Stimulated activated CD8-positive, alpha-beta memory T cell treated with anti-CD3 and anti-CD28 coated beads, Interleukin-12 subunit alpha, Interleukin-12 subunit beta, amount 100 ng/mL, for 1 hour (primary cell): ENCODE measurements around the gene PEAK3.
A peak's percentile ranks its signal among the peaks of the same experiment; 100 is the strongest.

Experiments used
- DNase-seq: peaks from one replicate; pipeline ENCODE4 v3.0.0-alpha.2; 2020; ENCODE audit warnings: low read depth

The PEAK3 gene, protein sequence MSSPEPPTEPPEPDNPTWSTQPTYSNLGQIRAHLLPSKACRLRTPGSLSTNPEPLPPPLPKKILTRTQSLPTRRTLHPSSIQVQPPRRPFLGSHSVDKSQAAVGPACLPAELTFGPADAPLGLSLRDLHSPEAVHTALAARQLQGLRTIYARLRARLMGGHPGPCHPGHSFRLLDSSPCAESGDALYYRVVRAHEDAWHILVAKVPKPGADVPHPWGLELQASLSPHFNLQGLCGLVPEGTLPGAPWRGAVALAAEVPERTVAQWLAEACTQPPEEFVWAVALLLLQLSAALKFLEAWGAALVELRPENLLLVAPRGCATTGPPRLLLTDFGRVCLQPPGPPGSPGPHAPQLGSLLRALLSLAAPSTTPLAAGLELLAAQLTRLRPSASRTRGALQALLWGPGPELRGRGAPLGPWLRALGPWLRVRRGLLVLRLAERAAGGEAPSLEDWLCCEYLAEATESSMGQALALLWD

GRCh38 chr19:2282062-2282861 is at the start of gene PEAK3:
Gene PEAK3 (minus strand): TSS chr19:2282175. CDS start chr19:2280931, 1,244 bp downstream.
- DNase-seq: no peak

DNA sequence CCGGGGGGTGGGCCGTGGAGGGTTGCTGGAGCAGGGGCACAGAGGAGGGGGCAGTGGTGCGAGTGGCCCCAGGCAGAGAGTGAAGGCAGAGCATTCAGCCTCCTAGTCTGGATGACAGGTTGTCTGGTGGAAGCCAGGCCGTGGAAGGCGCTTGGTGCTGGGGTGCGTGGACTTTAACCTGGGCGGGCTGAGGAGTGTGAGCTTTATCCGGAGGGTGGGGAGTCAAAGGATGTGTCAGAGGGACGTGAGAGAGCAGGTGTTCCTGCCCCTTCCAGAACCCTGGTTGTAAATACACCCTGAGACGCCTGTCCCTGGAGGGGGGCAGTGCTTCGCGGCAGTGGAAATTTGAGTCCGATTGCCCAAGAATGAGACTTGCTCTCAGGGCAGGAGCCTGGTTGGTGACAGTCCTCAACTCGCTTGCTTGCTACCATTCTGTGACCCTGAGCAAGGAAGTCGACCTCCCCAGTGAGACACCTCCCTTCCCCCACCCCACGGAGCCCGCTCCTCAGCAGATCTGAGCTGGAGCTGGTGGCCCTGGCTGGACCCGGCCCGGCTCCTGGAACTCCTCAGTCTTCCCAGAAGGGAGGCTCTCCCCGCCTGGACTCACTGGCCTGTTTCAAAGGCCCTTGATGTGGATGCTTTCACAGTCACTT is 48.8 kb upstream of the PEAK3 start:
- DNase-seq: no peak

DNA sequence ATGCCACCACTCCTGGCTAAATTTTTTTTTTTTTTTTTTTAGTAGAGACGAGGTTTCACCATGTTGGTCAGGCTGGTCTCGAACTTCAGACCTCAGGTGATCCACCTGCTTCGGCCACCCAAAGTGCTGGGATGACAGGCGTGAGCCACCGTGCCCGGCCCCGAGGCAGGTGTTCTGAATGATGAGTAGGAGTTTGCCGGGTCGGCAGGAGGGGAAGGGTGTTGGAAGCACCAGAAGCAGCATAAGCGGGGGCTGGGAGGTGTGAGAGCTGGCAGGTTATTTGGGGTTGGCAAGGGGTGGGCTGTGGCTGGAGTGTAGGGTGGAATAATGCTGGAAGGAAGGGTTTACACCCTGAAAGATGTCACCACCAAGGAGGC is 48.3 kb upstream of the PEAK3 start:
- DNase-seq: no peak

DNA sequence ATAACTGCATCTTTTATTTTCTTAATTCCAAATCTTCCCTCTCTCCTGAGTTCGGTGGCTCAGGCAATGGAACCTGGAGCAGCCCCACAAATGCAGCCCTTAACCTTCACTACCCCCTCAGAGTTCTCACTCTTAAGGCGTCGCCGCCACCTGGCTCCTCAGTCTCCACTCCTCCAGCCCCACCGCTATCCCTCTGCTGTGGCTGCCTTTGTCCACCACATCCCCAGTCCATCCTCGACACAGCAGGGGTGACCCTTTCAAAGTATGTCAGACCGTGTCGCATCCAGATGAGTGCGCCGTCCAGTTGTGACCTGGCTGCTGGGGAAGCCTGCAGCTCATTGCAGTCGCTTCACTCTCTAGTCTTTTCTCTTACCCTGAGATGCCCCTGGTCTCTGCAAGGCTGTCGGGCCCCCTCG is 47.5 kb upstream of the PEAK3 start:
- no peak for DNase-seq

GRCh38 chr19:2329149-2329478 is 47.1 kb upstream of the PEAK3 start:
- DNase-seq: no peak

GRCh38 chr19:2328401-2329148 is 46.6 kb upstream of the PEAK3 start, which contains the start of the genes LSM7 and SPPL2B:
Gene LSM7 (minus strand): TSS chr19:2328586. CDS start chr19:2328566, 20 bp downstream.
Gene SPPL2B (plus strand): TSS chr19:2328684. CDS start chr19:2328710, 26 bp downstream.
- DNase-seq: peak; percentile 90

- no peak for DNase-seq
Observed at GRCh38 chr19:2327773-2328400, 45.9 kb upstream of the PEAK3 start.

DNA sequence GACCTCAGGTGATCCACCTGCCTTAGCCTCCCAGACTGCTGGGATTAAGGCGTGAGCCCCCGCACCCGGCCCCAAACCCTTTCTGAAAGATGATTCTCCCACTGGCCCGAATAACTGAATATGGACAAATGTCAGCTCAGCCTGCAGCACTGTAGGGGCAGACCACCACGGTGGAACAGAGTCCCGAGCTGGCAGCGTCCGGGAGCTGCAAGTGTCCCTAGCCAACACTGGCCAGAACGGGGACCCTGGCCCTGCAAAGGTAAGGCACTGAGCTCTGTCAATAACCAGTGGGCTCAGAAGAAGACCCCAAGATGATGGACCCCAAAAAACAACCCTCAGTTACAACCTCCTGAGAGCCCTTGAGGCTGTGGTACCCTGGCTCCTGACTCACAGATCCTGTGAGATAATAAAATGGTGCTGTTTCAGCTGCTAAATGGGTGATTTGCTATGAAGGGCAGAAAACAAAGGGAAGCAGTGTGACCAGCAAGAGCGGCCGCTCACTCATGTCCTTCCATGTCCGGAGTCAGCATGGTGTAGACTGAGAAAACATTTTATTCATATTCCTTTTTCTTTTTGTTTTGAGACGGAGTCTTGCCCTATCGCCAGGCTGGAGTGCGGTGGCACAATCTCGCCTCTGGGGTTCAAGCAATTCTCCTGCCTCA is 44.9 kb upstream of the PEAK3 start:
- DNase-seq: no peak

GRCh38 chr19:2325281-2326046 is 43.5 kb upstream of the PEAK3 start:
- no peak for DNase-seq

- no peak for DNase-seq
Observed at GRCh38 chr19:2324220-2324948, 42.4 kb upstream of the PEAK3 start.

DNA sequence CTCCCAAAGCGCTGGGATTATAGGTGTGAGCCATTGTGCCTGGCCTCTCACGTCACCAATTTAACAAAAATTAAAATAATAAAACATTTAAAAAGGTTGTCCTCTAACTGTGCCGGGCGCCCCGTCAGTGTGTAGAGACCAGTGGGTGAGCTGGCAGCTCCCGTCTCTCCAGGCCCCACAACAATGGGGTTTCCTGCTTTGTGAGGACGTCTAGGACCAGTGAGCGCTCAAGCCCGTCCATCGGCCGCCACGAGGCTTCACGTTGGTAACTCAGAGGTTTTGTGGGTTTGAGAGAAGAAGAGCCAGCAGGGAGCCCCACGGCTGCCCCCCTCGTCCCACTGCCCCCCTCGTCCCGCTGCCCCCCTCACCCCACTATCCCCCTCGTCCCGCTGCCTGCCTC is 41.7 kb upstream of the PEAK3 start:
- no peak for DNase-seq

DNA sequence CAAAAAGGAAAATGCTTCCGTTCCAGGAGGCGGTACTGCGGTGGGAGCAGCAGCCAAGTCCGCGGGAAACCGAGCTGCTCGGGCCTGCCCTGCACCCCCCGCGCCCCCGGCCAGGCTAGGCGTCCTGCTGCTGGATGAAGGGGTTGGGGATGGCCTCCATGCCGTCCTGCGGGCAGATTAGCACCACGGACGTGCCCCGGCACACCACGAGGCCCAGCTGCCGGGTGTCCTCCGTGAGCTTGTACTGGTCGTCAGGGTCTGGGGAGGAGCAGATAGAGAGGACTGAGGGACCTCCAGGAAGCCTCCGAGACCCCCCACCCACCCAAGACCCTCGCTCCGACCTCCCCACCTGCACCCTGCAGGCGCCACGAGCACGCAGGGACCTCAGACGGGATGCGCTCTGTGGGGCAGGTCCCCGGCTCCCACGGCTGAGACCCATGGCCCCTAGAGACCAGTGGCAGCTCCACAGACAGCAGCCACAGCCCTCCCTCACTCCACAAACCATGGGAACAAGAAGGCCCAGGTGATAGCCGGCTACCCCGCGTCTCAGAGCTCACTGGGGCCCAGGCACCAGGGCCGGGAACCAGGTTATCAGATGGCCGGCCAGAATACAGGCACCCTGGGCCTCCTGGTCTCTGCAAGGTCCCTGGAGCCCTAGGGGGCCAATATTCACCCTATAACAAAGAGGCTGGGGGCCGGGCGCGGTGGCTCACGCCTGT is 39.7 kb upstream of the PEAK3 start:
- DNase-seq: no peak

DNA sequence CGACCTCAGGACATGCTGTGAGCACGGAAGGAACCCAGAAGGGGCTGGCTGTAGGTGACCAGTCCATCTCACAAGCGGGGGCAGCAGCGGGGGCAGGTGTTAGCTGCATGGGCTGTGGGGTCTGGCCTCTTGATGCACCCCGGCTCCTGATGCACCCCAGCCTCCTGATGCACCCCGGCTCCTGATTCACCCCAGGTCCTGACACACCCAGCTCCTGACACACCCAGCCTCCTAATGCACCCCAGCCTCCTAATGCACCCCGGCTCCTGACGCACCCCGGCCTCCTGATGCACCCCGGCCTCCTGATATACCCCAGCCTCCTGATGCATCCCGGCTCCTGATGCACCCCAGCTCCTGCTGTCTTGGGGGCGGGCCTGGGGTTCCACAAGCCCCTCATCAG is 39.0 kb upstream of the PEAK3 start:
- no peak for DNase-seq

- no peak for DNase-seq
Observed at GRCh38 chr19:2320049-2320448, 38.1 kb upstream of the PEAK3 start.

GRCh38 chr19:2319551-2319950 is 37.6 kb upstream of the PEAK3 start:
- DNase-seq: no peak

GRCh38 chr19:2318923-2319322 is 36.9 kb upstream of the PEAK3 start:
- DNase-seq: no peak

GRCh38 chr19:2317756-2318155 is 35.8 kb upstream of the PEAK3 start:
- no peak for DNase-seq

DNA sequence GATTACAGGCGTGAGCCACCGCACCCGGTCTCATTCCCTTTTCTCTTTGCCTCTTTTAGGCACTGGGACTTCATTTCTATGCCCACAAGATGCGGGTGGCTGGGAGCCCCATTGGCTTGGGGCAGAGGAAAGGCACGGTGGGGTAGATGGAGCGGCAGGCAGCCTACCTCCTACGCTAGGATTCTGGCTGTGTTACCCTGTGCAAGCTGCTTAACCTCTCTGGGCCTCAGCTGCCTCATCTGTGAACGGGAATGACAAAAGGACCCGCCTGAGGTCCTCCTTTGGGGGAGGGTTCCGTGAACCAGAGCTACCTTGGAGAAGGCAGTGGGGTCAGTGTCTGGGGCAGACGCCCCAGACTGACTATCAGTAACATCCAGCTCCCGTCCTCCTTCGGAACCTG is 35.3 kb upstream of the PEAK3 start:
- no peak for DNase-seq
